Esophagus squamous epithelium (tissue), 4 donors: Measurements from ENCODE around the gene MAN2A1.

Source experiments
- CTCF ChIP-seq, 6 experiments: fragments of 450-650 bp in 4 of 6; fragments of 200-600 bp in 2 of 6; sonication (generic) in 2 of 6; IDR thresholded peaks; one replicate each; pipeline ENCODE4 v1.5.1; 2016 to 2019; ENCODE audit warnings: antibody characterized with exemption in 6 of 6, mild to moderate bottlenecking in 4 of 6, moderate library complexity in 4 of 6
- POLR2A ChIP-seq, 4 donors: fragments of 450-650 bp; IDR thresholded peaks; one replicate each; pipeline ENCODE4 v1.6.1; 2017; ENCODE audit warnings: antibody characterized with exemption in 4 of 4, mild to moderate bottlenecking in 4 of 4, moderate library complexity in 3 of 4

- TF ChIP-seq CTCF (IDR thresholded peaks at IDR 0.05) (no peak), POLR2A (IDR thresholded peaks at IDR 0.05) (no peak)
These were observed 51.2 kb downstream of the MAN2A1 start for GRCh38 chr5:109740966-109741365.
